H1 (cell line): ENCODE measurements around the gene CHD1. TPM values are rescaled to one million over a fixed set of nuclear protein-coding genes. Genes with fewer than 3 reads are reported as not detected.

Experiments used
- ATF2 ChIP-seq: IDR thresholded peaks from 2 replicates; pipeline ENCODE4 v1.6.1; 2012; ENCODE audit warnings: low read length, inconsistent platforms
- BRCA1 ChIP-seq: IDR thresholded peaks from 2 replicates; pipeline ENCODE4 v1.6.1; 2012; ENCODE audit warnings: low read depth, low read length, improper control_type of control experiment
- CHD7 ChIP-seq: fragments of 300-600 bp; sonication (generic); IDR thresholded peaks from 2 replicates; pipeline ENCODE4 v1.7.1; 2012; ENCODE audit warnings: low read length, moderate library complexity, mild to moderate bottlenecking, inconsistent platforms; ENCODE audit not compliant: insufficient replicate concordance
- CTCF ChIP-seq, 3 experiments: IDR thresholded peaks; 1 replicate in 2 of 3; 2 replicates in 1 of 3; pipeline versions ENCODE4 v1.5.1 to v1.6.1; 2011; ENCODE audit warnings: low read length in 3 of 3, mild to moderate bottlenecking in 3 of 3, inconsistent platforms in 2 of 3, low read depth in 1 of 3, moderate library complexity in 1 of 3; ENCODE audit not compliant: insufficient read depth in 1 of 3; ENCODE audit errors: control extremely low read depth in 1 of 3
- GABPA ChIP-seq: IDR thresholded peaks from 2 replicates; pipeline ENCODE4 v1.6.1; 2011; ENCODE audit warnings: mild to moderate bottlenecking, low read length, moderate library complexity, borderline replicate concordance; ENCODE audit not compliant: insufficient read depth
- MAFK ChIP-seq: IDR thresholded peaks from 2 replicates; pipeline ENCODE4 v1.6.1; 2012; ENCODE audit warnings: low read depth, mild to moderate bottlenecking, improper control_type of control experiment, low read length
- SP1 ChIP-seq: IDR thresholded peaks from 2 replicates; pipeline ENCODE4 v1.6.1; 2011; ENCODE audit warnings: low read depth, low read length
- polyA plus RNA-seq, 7 experiments: library from polyadenylated mRNA; depleted of rRNA in 3 of 7; stranded (reverse) in 5 of 7; unstranded in 2 of 7; fragments of >200 nt in 5 of 7; fragments of 200-250 nt in 2 of 7; gene quantifications; 1 replicate in 5 of 7; 2 replicates in 1 of 7; 4 replicates in 1 of 7; pipeline versions ENCODE4 v1.2.1 to v1.2.3, GENCODE V29; 2011 to 2013; ENCODE audit warnings: missing spikeins in 2 of 7, mixed read lengths in 2 of 7
- total RNA-seq: library from RNA; stranded (reverse); fragmentation: NEBNext Ultra II Directional; extraction: Animal tissue kit (Norgen Biotek cat#: 25700); gene quantifications from 2 replicates; pipeline ENCODE4 v1.2.1, GENCODE V29; 2021

Gene CHD1
- total and polyA plus RNA-seq, 2 of the 8 experiments (the other 6 are each of a cell fraction or from before 2014, with no cell fraction given): 15.6 to 53.0 TPM

GRCh38 chr5:98847054-98847453 is 81.8 kb downstream of the CHD1 start (continued):
- TF ChIP-seq CHD7: no peak
- no peak for TF ChIP-seq CTCF (IDR thresholded peaks at IDR 0.05; ENCODE audit: control extremely low read depth in 1 of 3, insufficient read depth in 1 of 3, low read depth in 1 of 3, low read length in 3 of 3)
- no peak for TF ChIP-seq ATF2
- TF ChIP-seq SP1: no peak
- TF ChIP-seq BRCA1: no peak
- no peak for TF ChIP-seq GABPA
- no peak for TF ChIP-seq MAFK
